ENCODE results near the gene MELTF. TPM values are rescaled to one million over a fixed set of nuclear protein-coding genes. Genes with fewer than 3 reads are reported as not detected.
"Not testable (repeated sequence)": the region's sequence is repeated elsewhere in the genome, so short reads cannot be mapped to it uniquely, and the experiment has no call there.

MELTF gene
- total RNA-seq, 4 donors from 2014 or later = 2.7 to 13.8 (median 4.3) TPM

GRCh38 chr3:197035577-197035976 lies 6.0 kb upstream of the MELTF start:
- whole genome bisulfite sequencing, 2 donors = 43 to 44% methylated on average over 3 of the region's 3 CpGs
- peaks cover 0 to 17% of the 10 kb centered on the region in 2 donors for H3K4me1 ChIP-seq
- H3K9me3 ChIP-seq = no peaks in the 10 kb centered on the region
- TF ChIP-seq POLR2A (IDR thresholded peaks at IDR 0.05) = no peak
- no peak for TF ChIP-seq CTCF (IDR thresholded peaks at IDR 0.05)
- no peaks in the 10 kb centered on the region for H3K36me3 ChIP-seq
- no peak overlapping the region for H3K4me3 ChIP-seq (replicated peaks in 1 of 3)
- DNase-seq = no peak
- intact Hi-C loops (cut with DNase I) = no loop called here
- H3K27ac ChIP-seq = no peak overlapping the region
- no peaks in the 10 kb centered on the region for H3K27me3 ChIP-seq

GRCh38 chr3:197034778-197035177 lies 5.2 kb upstream of the MELTF start:
- H3K27me3 ChIP-seq; H3K9me3 ChIP-seq; H3K27ac ChIP-seq; intact Hi-C loops (cut with DNase I); H3K36me3 ChIP-seq; H3K4me3 ChIP-seq (replicated peaks in 1 of 3); DNase-seq: not testable (repeated sequence)
- WGBS, 2 donors = 70 to 73% methylated on average over 5 of the region's 5 CpGs
- H3K4me1 ChIP-seq = peaks cover 0 to 19% of the 10 kb centered on the region in 2 donors

- H3K27me3 ChIP-seq; H3K9me3 ChIP-seq; H3K36me3 ChIP-seq; H3K27ac ChIP-seq; intact Hi-C loops (cut with DNase I); DNase-seq; H3K4me3 ChIP-seq (replicated peaks in 1 of 3): not testable (repeated sequence)
- peaks cover 7 to 29% of the 10 kb centered on the region in 2 donors for H3K4me1 ChIP-seq
- 73 to 78% methylated on average over 3 of the region's 3 CpGs for WGBS, 2 donors
These were observed 4.1 kb upstream of the MELTF start for GRCh38 chr3:197033764-197034163.

GRCh38 chr3:197031315-197032285 lies 2.0 kb upstream of the MELTF start:
- Histone ChIP-seq H3K27ac (peak overlapping the region in 1 of 3 donors; percentile 44), H3K27me3 (no peaks in the 10 kb centered on the region), H3K4me3 (replicated peaks in 1 of 3) (no peak overlapping the region), H3K36me3 (no peaks in the 10 kb centered on the region), H3K9me3 (no peaks in the 10 kb centered on the region), H3K4me1 (peaks cover 9 to 31% of the 10 kb centered on the region in 2 donors)
- intact Hi-C loops (cut with DNase I) = loop anchor here (2.0 kb wide), 1 partner anchor 31 kb away; no protein-coding TSS in a partner anchor
- WGBS, 2 donors = 59% methylated on average over 12 of the region's 12 CpGs
- peak; percentile 29 to 31 for DNase-seq
- TF ChIP-seq POLR2A (IDR thresholded peaks at IDR 0.05) (no peak), CTCF (IDR thresholded peaks at IDR 0.05) (no peak)

- H3K9me3 ChIP-seq = no peaks in the 10 kb centered on the region
- peaks cover 9 to 26% of the 10 kb centered on the region in 2 donors for H3K4me1 ChIP-seq
- H3K27me3 ChIP-seq = no peaks in the 10 kb centered on the region
- intact Hi-C loops (cut with DNase I) = loop anchor here (2.0 kb wide), 1 partner anchor 30 kb away; no protein-coding TSS in a partner anchor
- no peaks in the 10 kb centered on the region for H3K36me3 ChIP-seq
- TF ChIP-seq CTCF (IDR thresholded peaks at IDR 0.05) (no peak), POLR2A (IDR thresholded peaks at IDR 0.05) (no peak)
- WGBS, 2 donors = 82 to 83% methylated on average over 31 to 33 of the region's 33 CpGs
- peak overlapping the region in 1 of 3 donors; percentile 44 for H3K27ac ChIP-seq
- no peak for DNase-seq
- no peak overlapping the region for H3K4me3 ChIP-seq (replicated peaks in 1 of 3)
These were observed 1.0 kb upstream of the MELTF start for GRCh38 chr3:197030379-197031314.
